Erythroblast (primary cell): ENCODE data around the gene TMEM203.
A peak's percentile ranks its signal among the peaks of the same experiment; 100 is the strongest.

Experiments
- DNase-seq, 2 experiments: peaks; one replicate each; lab custom pipeline; 2025; lab: John Stamatoyannopoulos, UW
- GATA1 ChIP-seq: IDR thresholded peaks from 2 replicates; pipeline ENCODE4 v1.6.1; 2011; ENCODE audit warnings: low read depth, mild to moderate bottlenecking, control low read depth, low read length, moderate library complexity
- POLR2A ChIP-seq: IDR thresholded peaks from 2 replicates; pipeline ENCODE4 v1.6.1; 2011; ENCODE audit warnings: mild to moderate bottlenecking, low read length

TMEM203 gene

DNA sequence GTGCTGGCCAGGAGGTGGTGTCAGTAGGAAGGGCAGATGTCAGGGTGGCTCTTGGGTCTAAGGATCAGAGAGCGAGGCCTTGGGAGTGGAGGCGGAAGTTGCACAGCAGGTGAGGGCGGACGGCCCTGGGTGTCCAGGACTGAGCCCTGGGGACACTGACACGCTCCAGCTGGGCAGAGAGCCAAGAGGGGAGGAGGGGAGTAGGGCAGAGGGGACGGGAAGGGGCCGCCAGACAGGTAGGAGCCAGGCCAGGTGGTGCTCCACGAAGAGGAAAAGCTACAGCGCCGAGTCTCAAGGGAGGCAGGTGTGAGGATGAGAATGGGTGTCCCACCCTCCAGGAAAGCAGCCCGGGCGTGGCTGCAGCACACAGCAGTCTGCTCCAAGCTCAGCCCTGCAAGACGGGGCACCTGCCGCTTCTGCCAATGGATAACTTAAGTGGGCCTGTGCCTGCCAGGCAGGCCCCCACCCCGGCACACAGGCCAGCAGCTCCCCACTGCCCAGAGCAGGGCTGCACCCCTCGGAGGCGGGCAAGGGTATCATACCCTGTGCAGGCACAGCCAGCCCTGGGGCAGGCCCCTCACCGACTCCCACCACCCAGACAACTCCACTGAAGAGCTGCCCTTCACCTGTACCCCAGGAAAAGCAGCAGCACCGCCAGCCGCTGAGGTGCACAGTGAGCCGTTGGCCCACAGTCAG lies 9.8 kb downstream of the TMEM203 start:
- no peak for DNase-seq
- no peak for TF ChIP-seq POLR2A
- no peak for TF ChIP-seq GATA1

- DNase-seq: no peak
- TF ChIP-seq POLR2A (no peak), GATA1 (no peak)
Observed at GRCh38 chr9:137194909-137195308, 10.5 kb downstream of the TMEM203 start.

DNA sequence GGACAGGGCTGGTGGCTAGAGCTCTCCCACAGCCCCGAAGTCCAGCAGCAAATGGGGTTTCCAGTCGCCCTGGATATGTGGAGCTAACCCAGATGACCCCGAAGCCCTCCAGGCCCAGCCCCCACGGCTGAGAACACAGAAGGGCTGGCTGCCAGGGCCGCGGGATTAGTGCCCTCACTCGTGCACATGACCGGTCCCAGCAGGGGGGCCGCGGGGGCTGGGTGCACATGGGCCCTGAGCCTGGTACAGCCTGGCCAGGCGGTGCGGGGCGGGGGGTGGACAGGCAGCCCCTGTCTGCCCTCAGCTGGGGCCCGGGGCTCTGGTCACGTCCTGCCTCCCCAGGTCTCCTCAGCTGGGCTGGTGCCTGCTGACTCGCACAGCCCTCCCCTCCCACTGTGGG lies 11.1 kb downstream of the TMEM203 start:
- DNase-seq: no peak
- TF ChIP-seq GATA1 (no peak), POLR2A (no peak)

GRCh38 chr9:137193771-137194170 lies 11.7 kb downstream of the TMEM203 start:
- no peak for DNase-seq
- TF ChIP-seq POLR2A (no peak), GATA1 (no peak)

DNA sequence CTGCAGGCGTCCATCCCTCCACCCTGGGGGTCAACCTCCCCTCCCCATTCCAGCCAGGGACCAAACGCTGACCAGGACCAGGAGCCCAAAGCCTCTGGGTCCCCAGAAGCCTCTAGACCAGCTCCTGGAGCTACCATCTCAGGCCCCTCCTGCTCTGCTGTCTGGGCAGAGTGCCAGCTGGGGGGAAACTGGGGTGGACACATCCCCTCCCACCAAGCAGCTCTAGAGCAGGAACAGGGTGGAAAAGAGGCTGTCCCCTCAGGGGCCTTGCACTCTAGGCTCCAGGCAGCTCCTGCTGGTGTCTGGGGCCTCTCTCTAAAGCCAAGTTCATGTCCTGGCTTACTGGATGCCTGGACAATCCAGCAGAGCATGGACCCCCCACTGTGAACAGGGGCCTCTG lies 12.6 kb downstream of the TMEM203 start:
- no peak for DNase-seq
- TF ChIP-seq GATA1 (no peak), POLR2A (no peak)

GRCh38 chr9:137192448-137192780 lies 13.0 kb downstream of the TMEM203 start:
- no peak for TF ChIP-seq POLR2A
- TF ChIP-seq GATA1: no peak

GRCh38 chr9:137191691-137192447 lies 13.6 kb downstream of the TMEM203 start:
- TF ChIP-seq GATA1 (no peak), POLR2A (no peak)
- DNase-seq: no peak

More at GRCh38 chr9:137192448-137192780, 13.0 kb downstream of the TMEM203 start:
- no peak for DNase-seq

- TF ChIP-seq POLR2A: no peak
- DNase-seq: no peak
Observed at GRCh38 chr9:137191245-137191644, 14.2 kb downstream of the TMEM203 start.

DNA sequence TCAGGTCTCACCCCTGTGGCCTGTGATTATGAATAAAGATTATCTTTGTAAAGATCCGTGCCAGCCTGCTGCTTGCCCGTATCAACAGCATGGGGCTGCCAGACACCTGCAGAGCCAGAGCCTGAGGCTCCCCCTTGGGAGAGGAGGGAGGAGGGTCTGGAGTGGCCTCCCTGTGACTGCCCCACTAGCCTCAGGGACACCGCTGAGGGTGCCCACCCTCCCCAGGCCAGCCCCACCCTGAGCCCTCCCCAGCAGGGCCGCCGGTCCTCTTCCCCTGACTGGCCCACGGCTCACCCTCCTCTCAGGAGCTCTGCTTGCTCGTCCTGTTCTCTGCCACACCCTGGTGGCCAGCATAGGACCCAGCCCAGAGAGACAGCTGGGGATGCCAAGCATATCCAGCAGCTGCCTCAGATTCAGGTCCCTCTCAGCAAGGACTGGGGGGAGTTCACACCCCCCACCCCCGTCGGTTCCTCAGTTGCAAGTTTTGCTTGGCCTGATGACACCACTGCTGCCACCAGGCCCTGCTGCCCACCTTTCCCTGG lies 15.1 kb downstream of the TMEM203 start:
- DNase-seq: no peak
- TF ChIP-seq POLR2A: no peak
- TF ChIP-seq GATA1: no peak

DNA sequence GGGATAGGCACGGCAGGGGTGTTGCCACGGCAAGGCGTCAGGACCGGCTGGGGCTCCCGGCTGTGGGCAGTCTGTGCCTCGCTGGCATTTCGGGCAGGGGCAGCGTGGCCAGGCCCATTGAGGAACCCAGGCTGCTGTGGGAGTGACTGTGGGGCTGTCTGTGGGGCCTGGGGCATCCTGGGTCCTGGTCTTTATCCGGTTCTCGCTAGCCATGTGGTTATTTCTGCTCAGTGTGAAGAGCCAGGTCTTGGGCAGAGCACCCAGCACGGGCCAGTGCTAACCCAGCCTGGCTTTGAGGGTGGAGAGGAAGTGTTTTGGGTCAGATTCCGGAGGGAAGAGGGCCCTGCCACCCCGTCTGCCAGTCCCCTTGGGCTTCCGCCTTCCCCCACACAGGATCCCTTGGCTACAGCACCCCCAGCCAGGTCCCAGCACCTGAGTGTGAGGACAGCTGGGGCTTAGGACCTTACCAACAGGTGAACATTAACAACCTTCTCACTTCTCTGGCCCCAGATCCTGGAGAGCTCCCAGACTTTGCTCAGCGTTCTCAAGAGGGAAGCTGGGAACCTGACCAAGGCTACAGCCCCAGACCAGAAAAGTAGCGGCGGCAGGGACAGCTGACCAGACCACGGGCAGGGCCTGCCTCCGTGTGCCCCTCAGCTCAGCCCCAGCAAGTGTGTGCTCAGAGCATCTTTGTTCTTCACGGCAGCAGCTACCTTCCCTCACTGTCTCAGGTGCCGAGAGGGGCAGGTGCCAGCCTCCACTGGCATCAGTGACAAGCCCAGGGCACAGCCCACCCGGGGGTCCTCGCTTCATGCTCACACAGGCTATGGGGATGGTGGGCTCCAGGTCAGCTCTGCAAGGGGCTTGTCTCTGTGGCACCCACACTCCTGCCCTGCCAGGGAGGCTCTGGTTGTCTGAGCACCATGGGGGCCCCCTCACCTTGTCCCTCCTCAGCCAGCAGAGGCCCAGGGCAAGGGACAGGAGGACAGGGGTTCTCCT lies 15.9 kb downstream of the TMEM203 start:
- DNase-seq: no peak
- TF ChIP-seq GATA1 (no peak), POLR2A (no peak)

GRCh38 chr9:137188490-137189296 lies 16.8 kb downstream of the TMEM203 start, which contains the start of the genes ANAPC2 and SSNA1:
Gene ANAPC2 (minus strand): TSS chr9:137188560. CDS start chr9:137188532, 28 bp downstream.
Gene SSNA1 (plus strand): TSS chr9:137188676. CDS start chr9:137188727, 51 bp downstream.
- DNase-seq: peak; percentile 98 to 99
- TF ChIP-seq GATA1 (no peak), POLR2A (peak; percentile 94)

DNA sequence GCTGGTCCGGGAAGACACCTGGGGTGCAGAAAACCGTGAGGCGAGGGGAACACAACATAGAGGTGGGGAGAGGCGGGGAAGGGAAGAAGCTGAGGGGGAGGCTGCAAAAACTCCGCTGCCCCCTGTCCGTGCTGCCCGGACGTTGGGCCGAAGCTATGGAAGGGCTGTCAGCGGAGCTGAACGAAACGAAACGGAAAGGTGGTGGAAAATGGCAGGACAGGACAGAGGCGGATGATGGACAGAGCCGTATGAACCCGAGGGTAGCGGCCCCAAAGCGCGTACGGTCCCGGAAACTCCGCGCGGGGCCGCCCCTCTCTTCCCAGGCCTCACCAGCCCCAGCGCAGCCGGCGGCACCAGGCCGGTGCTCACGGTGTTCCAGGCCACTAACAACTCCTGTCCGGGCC lies 17.4 kb downstream of the TMEM203 start:
- TF ChIP-seq GATA1 (no peak), POLR2A (no peak)
- DNase-seq: no peak
